Trophoblast cell (in vitro differentiated cells and primary cell): ENCODE results near the gene SPSB4.

Experiments
- DNase-seq, 2 donors: peaks; one replicate each; pipeline ENCODE4 v3.0.0-alpha.2; 2016
- H2AFZ ChIP-seq: 2 replicates; pipeline ENCODE4 v1.6.1; 2013; ENCODE audit warnings: low read length, moderate library complexity, mild to moderate bottlenecking; ENCODE audit not compliant: insufficient read depth, poor library complexity
- H2AK5ac ChIP-seq: 2 replicates; pipeline ENCODE4 v1.6.1; 2013; ENCODE audit warnings: mild to moderate bottlenecking, low read length
- H2BK120ac ChIP-seq: 2 replicates; pipeline ENCODE4 v1.6.1; 2013; ENCODE audit warnings: low read length, mild to moderate bottlenecking, moderate library complexity; ENCODE audit not compliant: insufficient read depth, poor library complexity
- H2BK12ac ChIP-seq: 2 replicates; pipeline ENCODE4 v1.6.1; 2013; ENCODE audit warnings: mild to moderate bottlenecking, low read length, moderate library complexity
- H2BK5ac ChIP-seq: 2 replicates; pipeline ENCODE4 v1.6.1; 2013; ENCODE audit warnings: low read length, low read depth, moderate library complexity, mild to moderate bottlenecking; ENCODE audit not compliant: poor library complexity
- H3K14ac ChIP-seq: 2 replicates; pipeline ENCODE4 v1.6.1; 2013; ENCODE audit warnings: mild to moderate bottlenecking, low read length
- H3K18ac ChIP-seq: 2 replicates; pipeline ENCODE4 v1.6.1; 2013; ENCODE audit warnings: mild to moderate bottlenecking, low read length
- H3K23ac ChIP-seq: 2 replicates; pipeline ENCODE4 v1.6.1; 2013; ENCODE audit warnings: low read length
- H3K27ac ChIP-seq: 2 replicates; pipeline ENCODE4 v1.5.1; 2013; ENCODE audit warnings: low read depth, mild to moderate bottlenecking, inconsistent platforms, low read length, moderate library complexity
- H3K27me3 ChIP-seq: 2 replicates; pipeline ENCODE4 v1.6.1; 2013; ENCODE audit warnings: inconsistent platforms, mild to moderate bottlenecking, low read length, moderate library complexity; ENCODE audit not compliant: insufficient read depth
- H3K36me3 ChIP-seq, 2 experiments: 1 replicate in 1 of 2; 2 replicates in 1 of 2; pipeline ENCODE4 v1.6.1; 2013; ENCODE audit warnings: low read length in 2 of 2, mild to moderate bottlenecking in 2 of 2, moderate library complexity in 1 of 2; ENCODE audit not compliant: insufficient read depth in 2 of 2, control insufficient read depth in 1 of 2
- H3K4ac ChIP-seq: 2 replicates; pipeline ENCODE4 v1.6.1; 2013; ENCODE audit warnings: low read depth, mild to moderate bottlenecking, low read length, moderate library complexity
- H3K4me1 ChIP-seq, 2 experiments: 1 replicate in 1 of 2; 2 replicates in 1 of 2; pipeline ENCODE4 v1.6.1; 2013; ENCODE audit warnings: low read length in 2 of 2, mild to moderate bottlenecking in 2 of 2, moderate library complexity in 1 of 2; ENCODE audit not compliant: insufficient read depth in 2 of 2, control insufficient read depth in 1 of 2
- H3K4me2 ChIP-seq: 2 replicates; pipeline ENCODE4 v1.6.1; 2013; ENCODE audit warnings: inconsistent platforms, mild to moderate bottlenecking, low read length, moderate library complexity
- H3K4me3 ChIP-seq: 2 replicates; pipeline ENCODE4 v1.5.1; 2013; ENCODE audit warnings: mild to moderate bottlenecking, low read depth, low read length, inconsistent platforms
- H3K79me1 ChIP-seq: one replicate; pipeline ENCODE4 v1.6.1; 2013; ENCODE audit warnings: low read length
- H3K79me2 ChIP-seq: 2 replicates; pipeline ENCODE4 v1.6.1; 2013; ENCODE audit warnings: low read length, mild to moderate bottlenecking; ENCODE audit not compliant: control insufficient read depth, insufficient read depth, poor library complexity
- H3K9ac ChIP-seq: 2 replicates; pipeline ENCODE4 v1.6.1; 2013; ENCODE audit warnings: mild to moderate bottlenecking, low read length
- H3K9me3 ChIP-seq: 2 replicates; pipeline ENCODE4 v1.6.1; 2013; ENCODE audit warnings: low read depth, mild to moderate bottlenecking, control low read depth, inconsistent platforms, low read length; ENCODE audit not compliant: insufficient read depth
- H4K12ac ChIP-seq: 2 replicates; pipeline ENCODE4 v1.6.1; 2013; ENCODE audit warnings: low read depth, mild to moderate bottlenecking, low read length, moderate library complexity
- H4K8ac ChIP-seq: 2 replicates; pipeline ENCODE4 v1.6.1; 2013; ENCODE audit warnings: low read depth, mild to moderate bottlenecking, low read length, moderate library complexity
- H4K91ac ChIP-seq: one replicate; pipeline ENCODE4 v1.6.1; 2013; ENCODE audit warnings: low read depth, mild to moderate bottlenecking, low read length, moderate library complexity
- WGBS: extraction: QIAGEN DNeasy Blood & Tissue Kit; methylation state at CpG from one replicate; pipeline ENCODE4 v1.1.7; 2013; ENCODE audit warnings: missing lambda C conversion rate; ENCODE audit not compliant: insufficient read length, insufficient coverage; ENCODE audit errors: extremely low coverage; 5-methylcytosine and 5-hydroxymethylcytosine counted together

SPSB4 gene

GRCh38 chr3:141070229-141070628, 19.1 kb downstream of the SPSB4 start:
- H3K27ac ChIP-seq: peak overlapping the region; percentile 83

GRCh38 chr3:141070727-141071357, 19.7 kb downstream of the SPSB4 start:
- peak overlapping the region; percentile 84 for H4K91ac ChIP-seq
- H3K18ac ChIP-seq: no peak overlapping the region
- H2AK5ac ChIP-seq: no peak overlapping the region
- H3K27me3 ChIP-seq: no peaks in the 10 kb centered on the region
- no peak overlapping the region for H2AFZ ChIP-seq
- H2BK12ac ChIP-seq: peak overlapping the region; percentile 25
- no peak overlapping the region for H3K14ac ChIP-seq
- peaks cover 21 to 32% of the 10 kb centered on the region in 2 experiments for H3K4me1 ChIP-seq
- no peak overlapping the region for H3K4me3 ChIP-seq
- peak overlapping the region; percentile 13 for H3K4me2 ChIP-seq
- no peak overlapping the region for H3K23ac ChIP-seq
- H2BK120ac ChIP-seq: no peak overlapping the region
- WGBS: no CpG with 5 or more reads among the region's 13 CpGs
- peak overlapping the region; percentile 83 for H3K27ac ChIP-seq
- no peak overlapping the region for H4K12ac ChIP-seq
- H4K8ac ChIP-seq: no peak overlapping the region
- H2BK5ac ChIP-seq: peak overlapping the region; percentile 7
- H3K79me2 ChIP-seq: peaks cover 13% of the 10 kb centered on the region
- peaks cover 4% of the 10 kb centered on the region for H3K9me3 ChIP-seq
- no peak overlapping the region for H3K4ac ChIP-seq
- peak in 1 of 2 donors; percentile 27 for DNase-seq
- peaks cover 11% of the 10 kb centered on the region for H3K79me1 ChIP-seq
- H3K36me3 ChIP-seq: peaks cover 9 to 12% of the 10 kb centered on the region in 2 experiments
- H3K9ac ChIP-seq: no peak overlapping the region

More at GRCh38 chr3:141070229-141070628, 19.1 kb downstream of the SPSB4 start:
- peak in 1 of 2 donors; percentile 9 for DNase-seq
- no peak overlapping the region for H2BK120ac ChIP-seq
- H3K9me3 ChIP-seq: peaks cover 4% of the 10 kb centered on the region
- peaks cover 11% of the 10 kb centered on the region for H3K79me1 ChIP-seq
- no peak overlapping the region for H2AK5ac ChIP-seq
- H3K18ac ChIP-seq: no peak overlapping the region
- no CpG with 5 or more reads among the region's 1 CpG for WGBS
- peaks cover 21 to 32% of the 10 kb centered on the region in 2 experiments for H3K4me1 ChIP-seq
- H3K9ac ChIP-seq: no peak overlapping the region
- no peak overlapping the region for H3K4me3 ChIP-seq
- H4K91ac ChIP-seq: no peak overlapping the region
- H4K12ac ChIP-seq: no peak overlapping the region
- H3K36me3 ChIP-seq: peaks cover 9 to 10% of the 10 kb centered on the region in 2 experiments
- H3K23ac ChIP-seq: no peak overlapping the region
- H3K4ac ChIP-seq: no peak overlapping the region
- H2AFZ ChIP-seq: no peak overlapping the region
- H4K8ac ChIP-seq: no peak overlapping the region
- H3K79me2 ChIP-seq: peaks cover 11% of the 10 kb centered on the region
- no peak overlapping the region for H2BK5ac ChIP-seq
- H3K27me3 ChIP-seq: no peaks in the 10 kb centered on the region
- H2BK12ac ChIP-seq: no peak overlapping the region
- H3K4me2 ChIP-seq: no peak overlapping the region
- H3K14ac ChIP-seq: no peak overlapping the region

- WGBS: no CpG with 5 or more reads among the region's 12 CpGs
- peak overlapping the region; percentile 77 for H3K4ac ChIP-seq
These were observed 20.6 kb downstream of the SPSB4 start for GRCh38 chr3:141071681-141072260.

GRCh38 chr3:141072950-141073349, 21.8 kb downstream of the SPSB4 start:
- Histone ChIP-seq H4K8ac (no peak overlapping the region), H2AK5ac (no peak overlapping the region), H3K27me3 (no peaks in the 10 kb centered on the region), H3K4ac (peak overlapping the region; percentile 6), H2AFZ (no peak overlapping the region), H4K12ac (no peak overlapping the region), H2BK120ac (no peak overlapping the region), H3K4me3 (no peak overlapping the region), H3K27ac (no peak overlapping the region), H3K4me2 (no peak overlapping the region), H3K9me3 (no peaks in the 10 kb centered on the region), H3K9ac (no peak overlapping the region), H2BK5ac (no peak overlapping the region), H3K23ac (no peak overlapping the region), H3K14ac (no peak overlapping the region), H3K4me1 (peaks cover 35 to 47% of the 10 kb centered on the region in 2 experiments), H3K36me3 (peaks cover 0 to 5% of the 10 kb centered on the region in 2 experiments), H4K91ac (no peak overlapping the region), H3K79me2 (peaks cover 19% of the 10 kb centered on the region), H3K79me1 (peaks cover 13% of the 10 kb centered on the region), H2BK12ac (no peak overlapping the region), H3K18ac (no peak overlapping the region)
- no peak for DNase-seq
- WGBS: no CpG with 5 or more reads among the region's 5 CpGs

More at GRCh38 chr3:141071681-141072260, 20.6 kb downstream of the SPSB4 start:
- Histone ChIP-seq H2AFZ (no peak overlapping the region), H3K4me3 (no peak overlapping the region), H4K12ac (no peak overlapping the region), H3K27ac (peak overlapping the region; percentile 83), H3K4me2 (no peak overlapping the region), H3K18ac (peak overlapping the region; percentile 80), H3K4me1 (peaks cover 27 to 40% of the 10 kb centered on the region in 2 experiments), H3K79me2 (peaks cover 12% of the 10 kb centered on the region), H2BK120ac (peak overlapping the region; percentile 82), H2BK5ac (peak overlapping the region; percentile 73), H3K36me3 (peaks cover under 1 to 5% of the 10 kb centered on the region in 2 experiments), H3K9ac (no peak overlapping the region), H3K23ac (no peak overlapping the region), H3K9me3 (no peaks in the 10 kb centered on the region), H3K14ac (peak overlapping the region; percentile 78), H3K27me3 (no peaks in the 10 kb centered on the region), H2AK5ac (peak overlapping the region; percentile 91), H2BK12ac (peak overlapping the region; percentile 97), H4K8ac (peak overlapping the region; percentile 56), H4K91ac (peak overlapping the region; percentile 84), H3K79me1 (peaks cover 13% of the 10 kb centered on the region)
- no peak for DNase-seq
